CD4-positive, alpha-beta T cell treated with Interleukin-21 for 1 hour (primary cell): ENCODE data around the gene ATAD2B.
A peak's percentile ranks its signal among the peaks of the same experiment; 100 is the strongest.

Source experiments
- DNase-seq: peaks from one replicate; pipeline ENCODE4 v3.0.0-alpha.2; 2020

The ATAD2B gene

GRCh38 chr2:23836505-23836904 is 90.4 kb downstream of the ATAD2B start:
- DNase-seq: no peak

- no peak for DNase-seq
These were observed 90.9 kb downstream of the ATAD2B start for GRCh38 chr2:23835988-23836387.

- no peak for DNase-seq
These were observed 91.5 kb downstream of the ATAD2B start for GRCh38 chr2:23835423-23835822.

GRCh38 chr2:23828986-23829385 is 97.9 kb downstream of the ATAD2B start:
- no peak for DNase-seq

DNA sequence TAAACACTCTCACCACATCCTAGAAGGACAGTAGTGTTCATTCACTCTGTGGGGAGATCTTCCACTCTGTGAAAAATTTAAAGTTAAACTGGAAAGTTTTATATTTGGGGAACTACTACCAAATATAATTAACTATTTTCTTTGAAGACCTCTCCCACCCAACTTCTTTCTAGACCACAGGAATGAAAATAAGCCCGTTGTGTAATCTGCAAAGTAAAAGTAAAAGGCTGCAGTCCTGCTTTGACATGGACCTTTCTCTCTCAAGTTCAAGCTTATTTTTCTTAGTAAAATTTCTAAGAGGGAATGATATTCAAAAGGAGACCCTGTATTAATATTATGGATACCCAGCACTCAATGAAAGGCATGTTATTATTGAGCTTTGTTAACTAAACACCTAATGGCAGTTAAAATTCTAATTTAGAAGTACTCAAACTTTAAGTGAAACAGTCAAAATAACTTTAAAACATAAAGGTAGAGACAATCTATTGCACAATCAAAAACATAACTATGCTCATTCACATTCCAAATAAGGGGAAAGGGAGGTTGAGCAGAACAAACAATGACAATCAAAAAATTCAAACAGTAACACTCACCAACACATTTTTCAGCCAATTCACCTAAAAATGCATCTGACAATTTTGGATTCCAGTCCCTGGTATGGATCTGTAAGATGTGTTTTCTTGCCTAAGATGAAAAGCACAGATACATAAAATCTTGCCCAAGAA is 98.5 kb downstream of the ATAD2B start:
- DNase-seq: no peak

- no peak for DNase-seq
These were observed 99.6 kb downstream of the ATAD2B start for GRCh38 chr2:23827287-23827686.

GRCh38 chr2:23826771-23827170 is 100.2 kb downstream of the ATAD2B start:
- DNase-seq: no peak

GRCh38 chr2:23826040-23826439 is 100.9 kb downstream of the ATAD2B start:
- no peak for DNase-seq

GRCh38 chr2:23824777-23825212 is 102.1 kb downstream of the ATAD2B start:
- DNase-seq: peak; percentile 69

DNA sequence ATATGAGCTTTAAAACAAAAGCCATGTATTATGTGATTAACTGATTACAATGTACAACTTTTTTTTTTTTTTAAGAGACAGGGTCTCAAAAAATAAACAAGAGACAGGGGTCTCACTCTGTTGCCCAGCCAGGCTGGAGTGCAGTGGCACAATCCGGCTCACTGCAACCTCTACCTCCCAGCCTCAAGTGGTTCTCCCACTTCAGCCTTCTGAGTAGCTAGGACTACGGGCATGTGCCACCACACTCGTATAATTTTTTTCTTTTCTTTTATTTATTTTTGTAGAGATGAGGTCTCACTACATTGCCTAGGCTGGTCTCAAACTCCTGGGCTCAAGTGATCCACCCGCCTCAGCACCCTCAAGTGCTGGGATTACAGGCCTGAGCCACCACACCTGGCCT is 103.1 kb downstream of the ATAD2B start:
- no peak for DNase-seq

GRCh38 chr2:23814963-23815362 is 112.0 kb downstream of the ATAD2B start:
- DNase-seq: no peak

DNA sequence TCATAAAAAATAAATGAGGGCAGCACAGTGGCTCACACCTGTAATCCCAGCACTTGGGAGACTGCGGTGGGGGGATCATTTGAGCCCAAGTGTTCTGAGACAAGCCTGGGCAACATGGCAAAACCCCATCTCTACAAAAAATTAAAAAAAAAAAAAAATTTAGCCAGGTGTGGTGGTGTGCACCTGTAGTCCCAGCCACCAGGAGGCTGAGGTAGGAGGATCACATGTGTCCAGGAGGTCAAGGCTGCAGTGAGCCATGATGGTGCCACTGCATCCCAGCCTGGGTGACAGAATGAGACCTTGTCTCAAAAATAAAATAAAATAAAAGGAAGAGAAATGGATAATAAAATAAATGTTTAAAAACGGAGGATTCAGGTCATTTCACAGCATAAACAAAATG is 113.5 kb downstream of the ATAD2B start:
- no peak for DNase-seq

- no peak for DNase-seq
These were observed 117.8 kb downstream of the ATAD2B start for GRCh38 chr2:23809150-23809549.

- no peak for DNase-seq
These were observed 120.2 kb downstream of the ATAD2B start for GRCh38 chr2:23806665-23807249.

- DNase-seq: no peak
These were observed 120.7 kb downstream of the ATAD2B start for GRCh38 chr2:23806201-23806600.

GRCh38 chr2:23803965-23804542 is 122.9 kb downstream of the ATAD2B start:
- no peak for DNase-seq

DNA sequence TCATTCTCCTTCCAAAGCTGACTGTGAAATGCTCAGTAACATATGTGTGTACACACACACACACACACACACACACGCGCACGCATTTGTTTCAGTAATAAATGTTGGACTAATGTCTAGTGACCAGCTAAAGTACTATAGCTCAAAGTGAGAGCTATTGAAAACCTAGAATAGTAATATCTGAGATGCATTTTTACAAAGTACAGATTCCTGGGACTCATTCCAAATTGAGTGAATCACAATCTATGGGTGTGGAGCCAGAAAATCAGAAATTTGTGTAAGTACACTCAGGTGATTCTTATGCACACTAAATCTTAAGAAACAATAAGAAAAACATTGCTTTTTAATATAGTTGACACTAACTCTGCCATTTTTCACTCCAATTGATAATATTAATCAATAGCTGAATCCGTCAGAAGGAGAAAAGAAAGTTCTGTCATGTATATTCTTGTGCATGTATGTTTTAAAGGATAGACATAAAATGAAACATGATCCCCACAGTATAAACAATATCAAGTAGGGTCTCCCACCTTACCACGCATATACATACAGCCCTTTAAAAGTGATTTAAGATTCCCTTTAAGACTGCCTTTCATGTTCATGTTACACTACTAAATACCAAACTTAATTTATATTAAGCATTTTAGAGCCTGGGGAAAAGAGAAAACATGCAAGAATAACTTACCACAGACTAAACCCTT is 123.5 kb downstream of the ATAD2B start:
- no peak for DNase-seq

DNA sequence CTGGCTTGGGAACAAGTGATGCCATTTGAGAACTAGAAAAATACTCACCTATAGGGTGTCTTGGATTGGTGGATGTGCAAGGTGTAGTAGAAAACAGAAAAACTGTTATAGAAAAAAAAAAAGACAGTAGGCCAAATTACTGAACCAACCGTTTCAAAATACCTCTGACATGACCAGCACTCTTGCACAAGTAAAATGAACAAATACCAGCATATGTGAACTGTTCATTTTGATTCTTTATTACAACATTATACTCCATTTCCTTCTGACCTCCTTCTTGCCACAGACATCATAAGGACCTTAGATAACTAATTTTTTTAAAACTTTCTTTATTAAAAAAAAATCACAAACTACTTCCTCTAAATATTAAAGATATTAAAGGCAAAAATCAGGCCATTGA is 125.5 kb downstream of the ATAD2B start:
- DNase-seq: no peak

DNA sequence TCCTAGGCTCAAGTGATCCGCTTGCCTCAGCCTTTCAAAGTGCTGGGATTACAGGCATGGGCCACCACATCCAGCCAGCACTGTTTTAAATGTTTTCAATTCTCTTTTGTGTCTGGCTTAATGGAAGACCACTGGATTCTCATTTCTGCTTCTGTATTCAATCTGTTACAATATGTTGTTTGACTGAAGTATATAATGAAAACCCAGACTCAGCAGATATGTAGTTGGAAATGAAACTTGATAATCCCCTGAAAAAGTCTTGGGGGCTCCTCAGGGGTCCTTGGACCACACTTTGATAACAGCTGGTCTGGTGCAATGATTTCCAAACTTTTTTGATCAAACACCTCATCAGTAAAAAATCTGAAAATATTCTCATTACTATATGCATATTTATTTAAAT is 132.7 kb downstream of the ATAD2B start:
- DNase-seq: no peak

GRCh38 chr2:23793476-23793875 is 133.4 kb downstream of the ATAD2B start:
- no peak for DNase-seq

DNA sequence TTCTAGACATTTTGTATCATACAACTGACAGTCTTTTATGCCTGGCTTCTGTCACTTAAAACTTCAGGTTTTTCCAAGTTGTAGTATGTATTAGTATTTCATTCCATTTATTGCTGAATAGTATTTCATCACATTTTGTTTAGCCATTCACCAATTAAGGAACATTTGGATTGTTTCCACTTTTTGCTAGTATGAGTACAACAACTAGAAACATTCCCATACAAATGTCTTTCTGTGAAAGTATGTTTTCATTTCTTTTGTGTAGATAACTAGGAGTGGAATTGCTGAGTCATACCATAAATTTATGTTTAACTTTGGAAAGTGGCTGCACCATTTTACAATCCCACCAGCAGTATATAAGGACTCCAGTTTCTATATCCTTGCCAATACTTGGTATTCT is 135.9 kb downstream of the ATAD2B start:
- no peak for DNase-seq

GRCh38 chr2:23789012-23789411 is 137.9 kb downstream of the ATAD2B start:
- DNase-seq: no peak

DNA sequence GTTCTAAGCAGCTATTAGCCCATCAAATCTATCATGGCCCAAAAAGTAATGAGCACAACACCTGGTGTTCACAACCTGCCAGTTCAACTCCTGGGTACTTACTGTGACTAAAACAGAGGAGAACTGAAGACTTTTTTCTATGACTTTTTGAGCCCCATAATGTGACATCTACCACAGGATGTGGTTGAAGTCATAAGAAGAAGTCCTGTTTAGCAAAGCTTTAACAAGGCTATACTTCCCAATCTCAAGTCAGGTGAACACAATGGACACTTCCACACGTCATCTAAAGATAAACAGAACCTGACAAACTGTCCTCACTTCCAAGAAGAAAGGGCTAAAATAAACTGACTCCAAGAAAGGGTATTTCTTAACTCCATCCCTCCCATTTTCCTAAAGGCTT is 138.8 kb downstream of the ATAD2B start:
- peak; percentile 27 for DNase-seq

DNA sequence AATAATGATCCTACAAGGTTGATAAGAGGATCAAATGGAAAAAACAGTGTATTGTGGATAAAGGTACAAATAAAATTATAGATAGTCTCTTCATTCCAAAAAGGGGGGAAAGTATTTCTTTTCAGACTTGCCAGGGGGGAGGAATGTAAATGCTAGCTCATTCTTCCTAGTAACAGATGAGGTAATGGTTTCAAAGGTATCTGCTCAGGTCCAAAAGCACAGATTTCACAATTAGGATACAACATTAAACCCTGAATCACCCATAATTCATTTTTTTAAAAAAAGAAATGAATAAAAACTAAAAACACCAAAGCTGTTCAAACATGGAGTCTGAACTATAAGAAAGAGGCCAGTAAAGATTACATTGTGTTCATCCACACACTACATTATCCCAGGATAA is 142.0 kb downstream of the ATAD2B start:
- DNase-seq: no peak
